Measurements from ENCODE around the gene ELF4.

DNA sequence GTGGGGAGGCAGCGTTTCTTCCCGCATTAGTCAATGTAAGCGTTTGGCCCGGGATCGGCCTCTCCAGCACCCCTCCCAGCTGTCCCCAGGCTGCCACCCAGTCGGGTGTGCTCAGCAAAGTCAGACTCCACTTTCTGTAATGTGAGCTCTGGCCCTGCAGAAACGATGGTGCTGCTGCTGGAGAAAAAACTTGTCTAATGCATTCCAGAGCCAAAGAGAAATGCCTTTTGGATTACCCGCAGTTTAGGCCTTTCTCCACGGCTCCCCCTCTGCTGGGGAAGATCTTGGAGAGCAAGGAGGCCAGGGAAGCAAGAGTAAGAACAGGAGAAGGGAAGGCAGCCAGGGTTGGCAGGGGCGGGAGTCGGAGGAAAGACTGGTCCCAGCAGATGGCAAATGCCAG is 55.2 kb downstream of the ELF4 start:
- TF ChIP-seq, protein P1, sequence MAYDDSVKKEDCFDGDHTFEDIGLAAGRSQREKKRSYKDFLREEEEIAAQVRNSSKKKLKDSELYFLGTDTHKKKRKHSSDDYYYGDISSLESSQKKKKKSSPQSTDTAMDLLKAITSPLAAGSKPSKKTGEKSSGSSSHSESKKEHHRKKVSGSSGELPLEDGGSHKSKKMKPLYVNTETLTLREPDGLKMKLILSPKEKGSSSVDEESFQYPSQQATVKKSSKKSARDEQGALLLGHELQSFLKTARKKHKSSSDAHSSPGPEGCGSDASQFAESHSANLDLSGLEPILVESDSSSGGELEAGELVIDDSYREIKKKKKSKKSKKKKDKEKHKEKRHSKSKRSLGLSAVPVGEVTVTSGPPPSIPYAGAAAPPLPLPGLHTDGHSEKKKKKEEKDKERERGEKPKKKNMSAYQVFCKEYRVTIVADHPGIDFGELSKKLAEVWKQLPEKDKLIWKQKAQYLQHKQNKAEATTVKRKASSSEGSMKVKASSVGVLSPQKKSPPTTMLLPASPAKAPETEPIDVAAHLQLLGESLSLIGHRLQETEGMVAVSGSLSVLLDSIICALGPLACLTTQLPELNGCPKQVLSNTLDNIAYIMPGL (CRISPR knock-in tag; IDR thresholded peaks at IDR 0.05) = no peak
- TF ChIP-seq, protein P2, sequence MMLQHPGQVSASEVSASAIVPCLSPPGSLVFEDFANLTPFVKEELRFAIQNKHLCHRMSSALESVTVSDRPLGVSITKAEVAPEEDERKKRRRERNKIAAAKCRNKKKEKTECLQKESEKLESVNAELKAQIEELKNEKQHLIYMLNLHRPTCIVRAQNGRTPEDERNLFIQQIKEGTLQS (CRISPR knock-in tag; conservative IDR thresholded peaks at IDR 0.05) = no peak
- TF ChIP-seq, protein P3, sequence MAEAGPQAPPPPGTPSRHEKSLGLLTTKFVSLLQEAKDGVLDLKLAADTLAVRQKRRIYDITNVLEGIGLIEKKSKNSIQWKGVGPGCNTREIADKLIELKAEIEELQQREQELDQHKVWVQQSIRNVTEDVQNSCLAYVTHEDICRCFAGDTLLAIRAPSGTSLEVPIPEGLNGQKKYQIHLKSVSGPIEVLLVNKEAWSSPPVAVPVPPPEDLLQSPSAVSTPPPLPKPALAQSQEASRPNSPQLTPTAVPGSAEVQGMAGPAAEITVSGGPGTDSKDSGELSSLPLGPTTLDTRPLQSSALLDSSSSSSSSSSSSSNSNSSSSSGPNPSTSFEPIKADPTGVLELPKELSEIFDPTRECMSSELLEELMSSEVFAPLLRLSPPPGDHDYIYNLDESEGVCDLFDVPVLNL (CRISPR knock-in tag; IDR thresholded peaks at IDR 0.05; ENCODE audit: borderline replicate concordance, low read depth) = no peak
- TF ChIP-seq, protein P4, sequence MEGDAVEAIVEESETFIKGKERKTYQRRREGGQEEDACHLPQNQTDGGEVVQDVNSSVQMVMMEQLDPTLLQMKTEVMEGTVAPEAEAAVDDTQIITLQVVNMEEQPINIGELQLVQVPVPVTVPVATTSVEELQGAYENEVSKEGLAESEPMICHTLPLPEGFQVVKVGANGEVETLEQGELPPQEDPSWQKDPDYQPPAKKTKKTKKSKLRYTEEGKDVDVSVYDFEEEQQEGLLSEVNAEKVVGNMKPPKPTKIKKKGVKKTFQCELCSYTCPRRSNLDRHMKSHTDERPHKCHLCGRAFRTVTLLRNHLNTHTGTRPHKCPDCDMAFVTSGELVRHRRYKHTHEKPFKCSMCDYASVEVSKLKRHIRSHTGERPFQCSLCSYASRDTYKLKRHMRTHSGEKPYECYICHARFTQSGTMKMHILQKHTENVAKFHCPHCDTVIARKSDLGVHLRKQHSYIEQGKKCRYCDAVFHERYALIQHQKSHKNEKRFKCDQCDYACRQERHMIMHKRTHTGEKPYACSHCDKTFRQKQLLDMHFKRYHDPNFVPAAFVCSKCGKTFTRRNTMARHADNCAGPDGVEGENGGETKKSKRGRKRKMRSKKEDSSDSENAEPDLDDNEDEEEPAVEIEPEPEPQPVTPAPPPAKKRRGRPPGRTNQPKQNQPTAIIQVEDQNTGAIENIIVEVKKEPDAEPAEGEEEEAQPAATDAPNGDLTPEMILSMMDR (IDR thresholded peaks at IDR 0.05) = no peak
- no peak for TF ChIP-seq GTF2I (CRISPR knock-in tag; conservative IDR thresholded peaks at IDR 0.05)
- TF ChIP-seq RELA (CRISPR knock-in tag; IDR thresholded peaks at IDR 0.05; ENCODE audit: borderline replicate concordance) = no peak
- TF ChIP-seq, protein P5, sequence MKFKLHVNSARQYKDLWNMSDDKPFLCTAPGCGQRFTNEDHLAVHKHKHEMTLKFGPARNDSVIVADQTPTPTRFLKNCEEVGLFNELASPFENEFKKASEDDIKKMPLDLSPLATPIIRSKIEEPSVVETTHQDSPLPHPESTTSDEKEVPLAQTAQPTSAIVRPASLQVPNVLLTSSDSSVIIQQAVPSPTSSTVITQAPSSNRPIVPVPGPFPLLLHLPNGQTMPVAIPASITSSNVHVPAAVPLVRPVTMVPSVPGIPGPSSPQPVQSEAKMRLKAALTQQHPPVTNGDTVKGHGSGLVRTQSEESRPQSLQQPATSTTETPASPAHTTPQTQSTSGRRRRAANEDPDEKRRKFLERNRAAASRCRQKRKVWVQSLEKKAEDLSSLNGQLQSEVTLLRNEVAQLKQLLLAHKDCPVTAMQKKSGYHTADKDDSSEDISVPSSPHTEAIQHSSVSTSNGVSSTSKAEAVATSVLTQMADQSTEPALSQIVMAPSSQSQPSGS (CRISPR knock-in tag; IDR thresholded peaks at IDR 0.05; ENCODE audit: borderline replicate concordance, low read depth) = no peak
- no peak for TF ChIP-seq ZNF232 (CRISPR knock-in tag; IDR thresholded peaks at IDR 0.05)
- TF ChIP-seq JUN (CRISPR knock-in tag; IDR thresholded peaks at IDR 0.05) = no peak
- no peak for TF ChIP-seq SMAD4 (CRISPR knock-in tag; IDR thresholded peaks at IDR 0.05)
- TF ChIP-seq, protein P6, sequence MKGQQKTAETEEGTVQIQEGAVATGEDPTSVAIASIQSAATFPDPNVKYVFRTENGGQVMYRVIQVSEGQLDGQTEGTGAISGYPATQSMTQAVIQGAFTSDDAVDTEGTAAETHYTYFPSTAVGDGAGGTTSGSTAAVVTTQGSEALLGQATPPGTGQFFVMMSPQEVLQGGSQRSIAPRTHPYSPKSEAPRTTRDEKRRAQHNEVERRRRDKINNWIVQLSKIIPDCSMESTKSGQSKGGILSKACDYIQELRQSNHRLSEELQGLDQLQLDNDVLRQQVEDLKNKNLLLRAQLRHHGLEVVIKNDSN (CRISPR knock-in tag; IDR thresholded peaks at IDR 0.05) = no peak
- TF ChIP-seq, protein P7, sequence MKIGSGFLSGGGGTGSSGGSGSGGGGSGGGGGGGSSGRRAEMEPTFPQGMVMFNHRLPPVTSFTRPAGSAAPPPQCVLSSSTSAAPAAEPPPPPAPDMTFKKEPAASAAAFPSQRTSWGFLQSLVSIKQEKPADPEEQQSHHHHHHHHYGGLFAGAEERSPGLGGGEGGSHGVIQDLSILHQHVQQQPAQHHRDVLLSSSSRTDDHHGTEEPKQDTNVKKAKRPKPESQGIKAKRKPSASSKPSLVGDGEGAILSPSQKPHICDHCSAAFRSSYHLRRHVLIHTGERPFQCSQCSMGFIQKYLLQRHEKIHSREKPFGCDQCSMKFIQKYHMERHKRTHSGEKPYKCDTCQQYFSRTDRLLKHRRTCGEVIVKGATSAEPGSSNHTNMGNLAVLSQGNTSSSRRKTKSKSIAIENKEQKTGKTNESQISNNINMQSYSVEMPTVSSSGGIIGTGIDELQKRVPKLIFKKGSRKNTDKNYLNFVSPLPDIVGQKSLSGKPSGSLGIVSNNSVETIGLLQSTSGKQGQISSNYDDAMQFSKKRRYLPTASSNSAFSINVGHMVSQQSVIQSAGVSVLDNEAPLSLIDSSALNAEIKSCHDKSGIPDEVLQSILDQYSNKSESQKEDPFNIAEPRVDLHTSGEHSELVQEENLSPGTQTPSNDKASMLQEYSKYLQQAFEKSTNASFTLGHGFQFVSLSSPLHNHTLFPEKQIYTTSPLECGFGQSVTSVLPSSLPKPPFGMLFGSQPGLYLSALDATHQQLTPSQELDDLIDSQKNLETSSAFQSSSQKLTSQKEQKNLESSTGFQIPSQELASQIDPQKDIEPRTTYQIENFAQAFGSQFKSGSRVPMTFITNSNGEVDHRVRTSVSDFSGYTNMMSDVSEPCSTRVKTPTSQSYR (CRISPR knock-in tag; IDR thresholded peaks at IDR 0.05) = no peak
- TF ChIP-seq EMX1 (CRISPR knock-in tag; IDR thresholded peaks at IDR 0.05) = no peak
- TF ChIP-seq, protein P8, sequence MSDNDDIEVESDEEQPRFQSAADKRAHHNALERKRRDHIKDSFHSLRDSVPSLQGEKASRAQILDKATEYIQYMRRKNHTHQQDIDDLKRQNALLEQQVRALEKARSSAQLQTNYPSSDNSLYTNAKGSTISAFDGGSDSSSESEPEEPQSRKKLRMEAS (CRISPR knock-in tag; IDR thresholded peaks at IDR 0.05) = no peak

Data from WTC11 (cell line).